ENCODE results near the gene ATPAF1.

Gene ATPAF1

DNA sequence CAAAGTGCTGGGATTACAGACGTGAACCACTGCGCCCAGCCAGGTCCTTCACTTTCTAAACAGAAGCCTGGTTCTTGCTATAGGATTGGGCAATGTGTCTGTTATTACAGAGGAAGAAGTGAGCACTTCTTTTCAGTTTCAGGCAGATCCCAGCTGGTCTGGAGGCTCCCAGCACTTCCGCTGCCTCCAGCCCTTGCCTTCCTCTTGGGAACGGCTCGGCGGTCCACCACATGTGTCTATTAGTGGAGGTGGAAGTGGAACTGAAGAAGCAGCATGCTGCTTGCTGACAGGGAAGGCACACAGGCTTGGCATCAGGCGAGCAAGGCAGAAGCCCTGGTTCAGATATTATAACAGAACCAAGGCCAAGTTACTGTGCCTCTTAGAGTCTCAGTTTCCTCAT is 81.1 kb downstream of the ATPAF1 start:
- no peak for DNase-seq (ENCODE audit: low read depth)

GRCh38 chr1:46585312-46585938 is 82.7 kb downstream of the ATPAF1 start:
- DNase-seq (ENCODE audit: low read depth) = no peak

DNA sequence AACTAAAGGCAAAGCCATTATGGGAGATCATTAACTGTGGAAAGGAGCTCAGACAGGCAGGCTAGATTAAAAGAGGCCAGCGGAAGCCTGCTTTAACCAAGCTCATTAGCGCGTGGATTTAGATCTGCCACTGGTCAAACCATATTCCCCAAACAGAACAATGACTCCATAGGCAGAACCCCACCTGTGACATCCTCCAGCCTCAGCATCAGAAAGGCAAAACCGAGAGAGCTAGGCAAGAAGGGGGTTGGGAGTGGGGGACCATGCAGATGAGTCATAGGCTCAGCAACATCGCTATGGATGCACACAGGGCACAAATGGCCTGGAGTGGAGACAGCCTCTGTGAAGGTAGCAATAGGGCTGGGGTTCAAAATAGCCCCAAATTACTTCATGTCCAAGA is 84.7 kb downstream of the ATPAF1 start:
- no peak for DNase-seq (ENCODE audit: low read depth)

DNA sequence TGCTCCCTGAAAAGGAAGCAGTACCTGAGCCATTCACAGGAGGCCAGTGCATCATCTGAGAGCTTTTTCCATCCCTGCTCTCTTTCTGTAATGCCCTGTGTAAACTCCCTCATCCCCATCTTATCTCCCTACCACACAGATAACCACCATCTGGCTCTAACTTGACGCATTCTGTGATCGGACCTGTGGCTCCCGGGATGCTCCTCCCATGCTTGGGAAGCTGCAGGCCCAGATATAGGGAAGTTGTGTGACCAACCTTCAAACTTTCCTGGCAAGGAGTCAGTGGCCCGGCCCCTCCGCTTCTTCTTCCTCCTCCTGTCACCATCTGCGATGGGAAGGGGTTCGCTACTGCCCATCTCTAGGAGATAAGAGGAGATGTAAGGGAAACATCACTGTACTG is 85.2 kb downstream of the ATPAF1 start:
- DNase-seq (ENCODE audit: low read depth) = no peak
